ENCODE results near the gene INPP5D.

GRCh38 chr2:233208382-233209116 is 148.4 kb downstream of the INPP5D start:
- TF ChIP-seq, protein P1, sequence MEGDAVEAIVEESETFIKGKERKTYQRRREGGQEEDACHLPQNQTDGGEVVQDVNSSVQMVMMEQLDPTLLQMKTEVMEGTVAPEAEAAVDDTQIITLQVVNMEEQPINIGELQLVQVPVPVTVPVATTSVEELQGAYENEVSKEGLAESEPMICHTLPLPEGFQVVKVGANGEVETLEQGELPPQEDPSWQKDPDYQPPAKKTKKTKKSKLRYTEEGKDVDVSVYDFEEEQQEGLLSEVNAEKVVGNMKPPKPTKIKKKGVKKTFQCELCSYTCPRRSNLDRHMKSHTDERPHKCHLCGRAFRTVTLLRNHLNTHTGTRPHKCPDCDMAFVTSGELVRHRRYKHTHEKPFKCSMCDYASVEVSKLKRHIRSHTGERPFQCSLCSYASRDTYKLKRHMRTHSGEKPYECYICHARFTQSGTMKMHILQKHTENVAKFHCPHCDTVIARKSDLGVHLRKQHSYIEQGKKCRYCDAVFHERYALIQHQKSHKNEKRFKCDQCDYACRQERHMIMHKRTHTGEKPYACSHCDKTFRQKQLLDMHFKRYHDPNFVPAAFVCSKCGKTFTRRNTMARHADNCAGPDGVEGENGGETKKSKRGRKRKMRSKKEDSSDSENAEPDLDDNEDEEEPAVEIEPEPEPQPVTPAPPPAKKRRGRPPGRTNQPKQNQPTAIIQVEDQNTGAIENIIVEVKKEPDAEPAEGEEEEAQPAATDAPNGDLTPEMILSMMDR (IDR thresholded peaks at IDR 0.05; ENCODE audit: low read depth, low read length): no peak
- TF ChIP-seq EZH2phosphoT487 (IDR thresholded peaks at IDR 0.05; ENCODE audit: low read depth): no peak

Measured in OCI-LY3 (cell line).